Measurements from ENCODE around the gene SIX4. TPM values are rescaled to one million over a fixed set of nuclear protein-coding genes. Genes with fewer than 3 reads are reported as not detected.

SIX4 gene
- total and polyA plus RNA-seq, 2 donors (not counting 1 experiment from before 2014, with no cell fraction given): 9.1 to 18.3 TPM

DNA sequence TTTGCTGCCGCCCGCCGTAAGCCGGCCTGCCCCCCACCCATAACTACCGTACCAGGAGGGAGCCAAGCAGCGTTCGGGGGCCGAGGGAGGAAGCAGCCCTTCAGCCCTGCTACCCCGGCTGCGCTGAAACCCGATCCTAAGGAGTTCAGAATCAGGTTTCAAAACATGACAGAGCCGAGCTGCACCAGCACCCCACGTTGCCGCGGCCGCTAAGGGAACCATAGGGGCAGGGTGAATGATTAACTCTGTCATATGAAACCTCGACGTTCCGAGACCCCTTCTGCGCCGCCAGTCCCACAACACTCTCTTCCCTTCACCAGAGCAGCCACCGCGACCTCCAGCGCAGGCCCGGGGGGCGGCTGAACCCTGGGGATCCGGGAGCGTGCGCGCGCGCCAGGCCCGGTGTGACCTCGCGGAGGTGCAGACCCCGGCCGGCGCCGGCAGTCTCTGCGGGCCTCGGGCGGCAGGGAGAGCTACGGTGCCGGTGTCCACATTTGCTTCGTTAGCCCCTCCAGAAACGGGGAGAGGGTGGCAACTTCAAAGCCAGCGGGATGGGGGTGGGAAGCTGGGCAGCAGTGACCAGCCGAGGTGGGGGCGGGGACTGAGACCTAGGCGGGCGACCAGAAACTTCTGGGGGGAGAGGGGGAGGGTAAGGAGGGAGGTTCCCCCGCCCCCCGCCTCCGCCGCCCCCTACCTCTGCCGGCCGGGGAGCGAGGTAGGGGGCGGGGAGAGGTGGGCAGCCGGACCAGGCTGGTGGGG lies 1.6 kb downstream of the SIX4 start:
- no peaks in the 10 kb centered on the region for H3K9me3 ChIP-seq (ENCODE audit: control insufficient read depth, insufficient read depth, low read depth, low read length)
- TF ChIP-seq, protein P1, sequence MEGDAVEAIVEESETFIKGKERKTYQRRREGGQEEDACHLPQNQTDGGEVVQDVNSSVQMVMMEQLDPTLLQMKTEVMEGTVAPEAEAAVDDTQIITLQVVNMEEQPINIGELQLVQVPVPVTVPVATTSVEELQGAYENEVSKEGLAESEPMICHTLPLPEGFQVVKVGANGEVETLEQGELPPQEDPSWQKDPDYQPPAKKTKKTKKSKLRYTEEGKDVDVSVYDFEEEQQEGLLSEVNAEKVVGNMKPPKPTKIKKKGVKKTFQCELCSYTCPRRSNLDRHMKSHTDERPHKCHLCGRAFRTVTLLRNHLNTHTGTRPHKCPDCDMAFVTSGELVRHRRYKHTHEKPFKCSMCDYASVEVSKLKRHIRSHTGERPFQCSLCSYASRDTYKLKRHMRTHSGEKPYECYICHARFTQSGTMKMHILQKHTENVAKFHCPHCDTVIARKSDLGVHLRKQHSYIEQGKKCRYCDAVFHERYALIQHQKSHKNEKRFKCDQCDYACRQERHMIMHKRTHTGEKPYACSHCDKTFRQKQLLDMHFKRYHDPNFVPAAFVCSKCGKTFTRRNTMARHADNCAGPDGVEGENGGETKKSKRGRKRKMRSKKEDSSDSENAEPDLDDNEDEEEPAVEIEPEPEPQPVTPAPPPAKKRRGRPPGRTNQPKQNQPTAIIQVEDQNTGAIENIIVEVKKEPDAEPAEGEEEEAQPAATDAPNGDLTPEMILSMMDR (conservative IDR thresholded peaks at IDR 0.05 in 1 of 2, IDR thresholded peaks at IDR 0.05 in 1 of 2; ENCODE audit: low read depth in 1 of 2, low read length in 2 of 2): no peak
- no peak for TF ChIP-seq EZH2 (IDR thresholded peaks at IDR 0.05; ENCODE audit: low read length, missing control alignments)
- peaks cover under 1% of the 10 kb centered on the region for H3K36me3 ChIP-seq (ENCODE audit: control insufficient read depth, insufficient read depth, low read length)
- H3K4me2 ChIP-seq (ENCODE audit: extremely low read depth, insufficient read depth, low read length): peak overlapping the region; percentile 85
- H3K4me3 ChIP-seq (replicated peaks in 1 of 4; ENCODE audit: control extremely low read depth in 1 of 4, insufficient read depth in 1 of 4, low read depth in 3 of 4, low read length in 4 of 4): peak overlapping the region; percentile 67 to 92 (median 80)
- peak overlapping the region; percentile 69 for H3K9ac ChIP-seq (ENCODE audit: insufficient read depth, low read length)
- peak overlapping the region; percentile 75 for H3K27ac ChIP-seq (ENCODE audit: insufficient read depth, low read length)
- H4K20me1 ChIP-seq (ENCODE audit: control insufficient read depth, extremely low read depth, insufficient read depth, low read length): no peaks in the 10 kb centered on the region
- DNase-seq (ENCODE audit: low read depth in 2 of 2): peak; percentile 70 to 77
- H2AFZ ChIP-seq (ENCODE audit: low read length): peak overlapping the region; percentile 32
- H3K4me1 ChIP-seq (ENCODE audit: control insufficient read depth, extremely low read depth, insufficient read depth, low read length): no peaks in the 10 kb centered on the region
- H3K79me2 ChIP-seq (ENCODE audit: control insufficient read depth, insufficient read depth, low read length): peaks cover 33% of the 10 kb centered on the region
- no peaks in the 10 kb centered on the region for H3K27me3 ChIP-seq (ENCODE audit: control insufficient read depth, insufficient read depth, low read length)

GRCh38 chr14:60722107-60722356 lies 2.1 kb downstream of the SIX4 start:
- Histone ChIP-seq H3K9me3 (ENCODE audit: control insufficient read depth, insufficient read depth, low read depth, low read length) (no peaks in the 10 kb centered on the region), H3K27ac (ENCODE audit: insufficient read depth, low read length) (peak overlapping the region; percentile 56), H4K20me1 (ENCODE audit: control insufficient read depth, extremely low read depth, insufficient read depth, low read length) (no peaks in the 10 kb centered on the region), H3K4me3 (replicated peaks in 1 of 4; ENCODE audit: control extremely low read depth in 1 of 4, insufficient read depth in 1 of 4, low read depth in 3 of 4, low read length in 4 of 4) (peak overlapping the region; percentile 67 to 92 (median 80)), H3K36me3 (ENCODE audit: control insufficient read depth, insufficient read depth, low read length) (peaks cover 2% of the 10 kb centered on the region), H3K79me2 (ENCODE audit: control insufficient read depth, insufficient read depth, low read length) (peaks cover 33% of the 10 kb centered on the region), H3K4me1 (ENCODE audit: control insufficient read depth, extremely low read depth, insufficient read depth, low read length) (no peaks in the 10 kb centered on the region), H3K27me3 (ENCODE audit: control insufficient read depth, insufficient read depth, low read length) (no peaks in the 10 kb centered on the region), H3K9ac (ENCODE audit: insufficient read depth, low read length) (peak overlapping the region; percentile 69), H3K4me2 (ENCODE audit: extremely low read depth, insufficient read depth, low read length) (peak overlapping the region; percentile 85), H2AFZ (ENCODE audit: low read length) (peak overlapping the region; percentile 32)
- peak in 1 of 2 donors; percentile 51 for DNase-seq (ENCODE audit: low read depth in 2 of 2)
- TF ChIP-seq, protein P1 (conservative IDR thresholded peaks at IDR 0.05 in 1 of 2, IDR thresholded peaks at IDR 0.05 in 1 of 2; ENCODE audit: low read depth in 1 of 2, low read length in 2 of 2): no peak
- TF ChIP-seq EZH2 (IDR thresholded peaks at IDR 0.05; ENCODE audit: low read length, missing control alignments): no peak

GRCh38 chr14:60721326-60722106 lies 2.6 kb downstream of the SIX4 start:
- H2AFZ ChIP-seq (ENCODE audit: low read length): peak overlapping the region; percentile 2
- H3K27ac ChIP-seq (ENCODE audit: insufficient read depth, low read length): peak overlapping the region; percentile 56
- H4K20me1 ChIP-seq (ENCODE audit: control insufficient read depth, extremely low read depth, insufficient read depth, low read length): no peaks in the 10 kb centered on the region
- H3K36me3 ChIP-seq (ENCODE audit: control insufficient read depth, insufficient read depth, low read length): peaks cover 2% of the 10 kb centered on the region
- H3K4me2 ChIP-seq (ENCODE audit: extremely low read depth, insufficient read depth, low read length): peak overlapping the region; percentile 85
- H3K79me2 ChIP-seq (ENCODE audit: control insufficient read depth, insufficient read depth, low read length): peaks cover 33% of the 10 kb centered on the region
- peak overlapping the region; percentile 69 for H3K9ac ChIP-seq (ENCODE audit: insufficient read depth, low read length)
- H3K27me3 ChIP-seq (ENCODE audit: control insufficient read depth, insufficient read depth, low read length): no peaks in the 10 kb centered on the region
- H3K4me3 ChIP-seq (replicated peaks in 1 of 4; ENCODE audit: control extremely low read depth in 1 of 4, insufficient read depth in 1 of 4, low read depth in 3 of 4, low read length in 4 of 4): peak overlapping the region; percentile 67 to 92 (median 80)
- no peaks in the 10 kb centered on the region for H3K9me3 ChIP-seq (ENCODE audit: control insufficient read depth, insufficient read depth, low read depth, low read length)
- TF ChIP-seq EZH2 (IDR thresholded peaks at IDR 0.05; ENCODE audit: low read length, missing control alignments): no peak
- TF ChIP-seq, protein P1 (conservative IDR thresholded peaks at IDR 0.05 in 1 of 2, IDR thresholded peaks at IDR 0.05 in 1 of 2; ENCODE audit: low read depth in 1 of 2, low read length in 2 of 2): peak; percentile 26 to 44
- H3K4me1 ChIP-seq (ENCODE audit: control insufficient read depth, extremely low read depth, insufficient read depth, low read length): no peaks in the 10 kb centered on the region
- DNase-seq (ENCODE audit: low read depth in 2 of 2): peak; percentile 80 to 81
